H9 (cell line): Measurements from ENCODE around the gene KLF15. TPM values are rescaled to one million over a fixed set of nuclear protein-coding genes. Genes with fewer than 3 reads are reported as not detected.
A peak's percentile ranks its signal among the peaks of the same experiment; 100 is the strongest.

Experiments
- DNase-seq: peaks from one replicate; pipeline ENCODE4 v3.0.0-alpha.2; 2017
- H2AFZ ChIP-seq: one replicate; pipeline ENCODE4 v1.6.1; 2013; ENCODE audit warnings: mild to moderate bottlenecking, low read length, control low read depth, moderate library complexity
- H2AK5ac ChIP-seq: 2 replicates; pipeline ENCODE4 v1.6.1; 2013; ENCODE audit warnings: low read length, control low read depth, mixed read lengths; ENCODE audit not compliant: insufficient read length
- H2BK120ac ChIP-seq: one replicate; pipeline ENCODE4 v1.6.1; 2013; ENCODE audit warnings: low read depth, mild to moderate bottlenecking, low read length, control low read depth, inconsistent platforms; ENCODE audit not compliant: poor library complexity, severe bottlenecking
- H2BK12ac ChIP-seq: 2 replicates; pipeline ENCODE4 v1.6.1; 2013; ENCODE audit warnings: low read length, control low read depth, mixed read lengths, low read depth; ENCODE audit not compliant: insufficient read length
- H2BK15ac ChIP-seq: 2 replicates; pipeline ENCODE4 v1.6.1; 2013; ENCODE audit warnings: low read depth, low read length, control low read depth
- H2BK20ac ChIP-seq: one replicate; pipeline ENCODE4 v1.6.1; 2013; ENCODE audit warnings: low read depth, mild to moderate bottlenecking, low read length, control low read depth, inconsistent platforms; ENCODE audit not compliant: poor library complexity, severe bottlenecking
- H2BK5ac ChIP-seq: 2 replicates; pipeline ENCODE4 v1.6.1; 2013; ENCODE audit warnings: low read length, control low read depth, mixed read lengths; ENCODE audit not compliant: insufficient read length
- H3K14ac ChIP-seq: 2 replicates; pipeline ENCODE4 v1.6.1; 2013; ENCODE audit warnings: low read length, control low read depth; ENCODE audit not compliant: insufficient read depth
- H3K18ac ChIP-seq: 2 replicates; pipeline ENCODE4 v1.6.1; 2013; ENCODE audit warnings: low read depth, mild to moderate bottlenecking, mixed read lengths, low read length, control low read depth; ENCODE audit not compliant: insufficient read length
- H3K23ac ChIP-seq: 2 replicates; pipeline ENCODE4 v1.6.1; 2013; ENCODE audit warnings: low read length, control low read depth, mixed read lengths, low read depth; ENCODE audit not compliant: insufficient read length
- H3K23me2 ChIP-seq: 2 replicates; pipeline ENCODE4 v1.6.1; 2013; ENCODE audit warnings: low read depth, mild to moderate bottlenecking, mixed read lengths, low read length, control low read depth; ENCODE audit not compliant: insufficient read length, poor library complexity, severe bottlenecking
- H3K27ac ChIP-seq: 2 replicates; pipeline ENCODE4 v1.5.1; 2013; ENCODE audit warnings: low read length, control low read depth, mixed read lengths, low read depth; ENCODE audit not compliant: insufficient read length
- H3K27me3 ChIP-seq: 2 replicates; pipeline ENCODE4 v1.6.1; 2013; ENCODE audit warnings: low read length, control low read depth, inconsistent platforms; ENCODE audit not compliant: insufficient read depth
- H3K4ac ChIP-seq: 2 replicates; pipeline ENCODE4 v1.6.1; 2013; ENCODE audit warnings: low read depth, mild to moderate bottlenecking, control low read depth, inconsistent platforms, low read length, moderate library complexity
- H3K4me1 ChIP-seq: 2 replicates; pipeline ENCODE4 v1.6.1; 2013; ENCODE audit warnings: low read length, control low read depth, inconsistent platforms; ENCODE audit not compliant: insufficient read depth
- H3K4me2 ChIP-seq: 2 replicates; pipeline ENCODE4 v1.6.1; 2013; ENCODE audit warnings: low read length, control low read depth, mixed read lengths; ENCODE audit not compliant: insufficient read length, insufficient read depth
- H3K56ac ChIP-seq: 2 replicates; pipeline ENCODE4 v1.6.1; 2013; ENCODE audit warnings: low read depth, mild to moderate bottlenecking, mixed read lengths, low read length, control low read depth; ENCODE audit not compliant: insufficient read length
- H3K79me1 ChIP-seq: 2 replicates; pipeline ENCODE4 v1.6.1; 2013; ENCODE audit warnings: low read depth, mild to moderate bottlenecking, moderate library complexity, low read length, control low read depth, inconsistent platforms; ENCODE audit not compliant: insufficient read depth, poor library complexity, severe bottlenecking
- H3K79me2 ChIP-seq: 2 replicates; pipeline ENCODE4 v1.6.1; 2013; ENCODE audit warnings: low read length, control low read depth, inconsistent platforms; ENCODE audit not compliant: insufficient read depth
- H3K9ac ChIP-seq: 2 replicates; pipeline ENCODE4 v1.6.1; 2013; ENCODE audit warnings: low read length, control low read depth, mixed read lengths; ENCODE audit not compliant: insufficient read length; ENCODE audit errors: extremely low read depth
- H3K9me3 ChIP-seq: one replicate; pipeline ENCODE4 v1.6.1; 2013; ENCODE audit warnings: low read depth, low read length, inconsistent platforms; ENCODE audit not compliant: control insufficient read depth
- H3T11ph ChIP-seq: one replicate; pipeline ENCODE4 v1.6.1; 2013; ENCODE audit warnings: mild to moderate bottlenecking, low read length, control low read depth, inconsistent platforms
- H4K20me1 ChIP-seq: one replicate; pipeline ENCODE4 v1.6.1; 2013; ENCODE audit not compliant: control insufficient read depth, insufficient read length, insufficient read depth
- H4K5ac ChIP-seq: 2 replicates; pipeline ENCODE4 v1.6.1; 2013; ENCODE audit warnings: low read depth, mild to moderate bottlenecking, mixed read lengths, low read length, control low read depth; ENCODE audit not compliant: insufficient read length
- H4K8ac ChIP-seq: replicated peaks from 2 replicates; pipeline ENCODE4 v1.6.1; 2013; ENCODE audit warnings: low read length, control low read depth, mixed read lengths, low read depth; ENCODE audit not compliant: insufficient read length
- H4K91ac ChIP-seq: 2 replicates; pipeline ENCODE4 v1.6.1; 2013; ENCODE audit warnings: low read depth, mild to moderate bottlenecking, moderate library complexity, mixed read lengths, low read length, control low read depth; ENCODE audit not compliant: insufficient read length
- H3K27ac Mint-ChIP-seq, 3 experiments: 2 replicates in 2 of 3; 3 replicates in 1 of 3; pipeline ENCODE4 v1.8.0; 2020 to 2021; ENCODE audit warnings: mixed read lengths in 3 of 3, mild to moderate bottlenecking in 1 of 3, moderate library complexity in 1 of 3
- H3K27me3 Mint-ChIP-seq: 2 replicates; pipeline ENCODE4 v1.8.0; 2021; ENCODE audit warnings: low read depth, mild to moderate bottlenecking, moderate library complexity, mixed read lengths
- H3K36me3 Mint-ChIP-seq, 3 experiments: 2 replicates in 2 of 3; 3 replicates in 1 of 3; pipeline ENCODE4 v1.8.0; 2020 to 2021; ENCODE audit warnings: low read depth in 3 of 3, mixed read lengths in 3 of 3; ENCODE audit not compliant: insufficient read depth in 1 of 3
- H3K4me1 Mint-ChIP-seq, 2 experiments: 2 replicates each; pipeline ENCODE4 v1.8.0; 2020; ENCODE audit warnings: mixed read lengths in 2 of 2
- H3K4me3 Mint-ChIP-seq, 2 experiments: 2 replicates in 1 of 2; 3 replicates in 1 of 2; pipeline ENCODE4 v1.8.0; 2020 to 2021; ENCODE audit warnings: mild to moderate bottlenecking in 2 of 2, mixed read lengths in 2 of 2, moderate library complexity in 1 of 2
- H3K9me3 Mint-ChIP-seq, 2 experiments: 2 replicates in 1 of 2; 3 replicates in 1 of 2; pipeline ENCODE4 v1.8.0; 2020; ENCODE audit warnings: mild to moderate bottlenecking in 2 of 2, mixed read lengths in 2 of 2, moderate library complexity in 1 of 2
- WGBS: extraction: QIAGEN DNeasy Blood & Tissue Kit; methylation state at CpG from one replicate; pipeline ENCODE4 v1.1.7; 2013; ENCODE audit warnings: missing lambda C conversion rate, low lambda C conversion rate, mixed read lengths; ENCODE audit not compliant: insufficient read length; ENCODE audit errors: extremely low coverage; 5-methylcytosine and 5-hydroxymethylcytosine counted together
- total RNA-seq: library from RNA; stranded (reverse); gene quantifications from 2 replicates; pipeline ENCODE4 v1.2.1, GENCODE V29; 2021
- TF ChIP-seq, protein P1 (sequence below): fragments of 200-600 bp; sonication (generic); conservative IDR thresholded peaks from 3 replicates; pipeline ENCODE4 v1.8.0; 2021; ENCODE audit warnings: antibody characterized with exemption, mild to moderate bottlenecking

Gene KLF15
- total RNA-seq, 1 experiment from 2014 or later = 10.8 TPM

DNA sequence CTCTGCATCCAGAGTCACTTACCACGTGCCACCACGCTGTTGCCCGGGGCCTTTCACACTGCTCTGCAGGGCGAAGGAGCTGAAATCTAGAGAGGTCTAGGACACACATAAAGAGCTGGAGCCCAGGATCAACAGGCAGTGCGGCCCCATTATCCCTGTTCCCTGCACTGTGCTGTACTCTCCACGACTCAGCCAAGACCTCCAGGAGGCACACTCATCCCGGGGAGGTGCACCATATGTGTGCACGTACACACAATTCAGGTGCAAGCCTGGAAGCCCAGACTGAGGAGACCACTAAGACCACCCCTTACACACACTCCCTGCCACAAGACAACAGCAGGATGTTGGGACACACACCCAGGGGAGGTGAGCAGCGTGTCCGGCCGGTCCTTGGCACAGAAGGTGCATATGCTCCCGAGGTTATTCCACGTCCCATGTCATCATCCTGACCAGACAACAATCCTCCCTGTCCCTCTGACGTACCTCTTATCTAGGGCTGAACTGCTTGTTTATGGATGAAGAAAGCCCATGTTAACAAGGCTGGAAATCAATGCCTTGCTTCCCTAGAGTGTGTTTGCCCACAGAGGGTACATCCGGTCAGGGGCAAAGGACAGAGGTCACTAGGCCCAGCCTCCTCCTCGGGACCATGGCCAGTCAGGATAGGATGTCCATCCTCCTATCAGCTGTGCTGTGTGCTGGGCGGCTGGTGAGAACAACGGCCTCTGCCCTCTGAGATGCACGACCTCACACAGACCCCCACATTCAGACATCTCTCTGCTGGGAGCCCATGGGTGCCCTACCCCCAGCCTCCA is 16.1 kb downstream of the KLF15 start:
- Histone ChIP-seq H3K4me2 (no peak overlapping the region), H3K4ac (no peak overlapping the region), H3K23ac (no peak overlapping the region), H4K8ac (no peak overlapping the region), H4K20me1 (no peaks in the 10 kb centered on the region), H2BK15ac (no peak overlapping the region), H3K27ac (no peak overlapping the region), H2AFZ (no peak overlapping the region), H3K4me1 (no peaks in the 10 kb centered on the region), H2BK5ac (no peak overlapping the region), H3K18ac (no peak overlapping the region), H3K14ac (peak overlapping the region; percentile 13; the same call in 1 of the 2 replicates), H3T11ph (no peak overlapping the region), H2BK120ac (no peak overlapping the region), H4K5ac (no peak overlapping the region), H2BK20ac (no peak overlapping the region), H3K9ac (no peak overlapping the region), H3K23me2 (no peaks in the 10 kb centered on the region), H3K79me2 (no peaks in the 10 kb centered on the region), H3K9me3 (no peaks in the 10 kb centered on the region), H2AK5ac (no peak overlapping the region), H3K56ac (no peak overlapping the region), H4K91ac (no peak overlapping the region), H3K27me3 (no peaks in the 10 kb centered on the region), H2BK12ac (no peak overlapping the region), H3K79me1 (no peaks in the 10 kb centered on the region)
- Mint-ChIP-seq H3K27me3 (peaks cover 7% of the 10 kb centered on the region), H3K36me3 (peaks cover 0 to 7% (median 5%) of the 10 kb centered on the region in 3 experiments; a peak in 4 of 7 replicates), H3K4me1 (peaks cover 9 to 10% of the 10 kb centered on the region in 2 experiments; a peak in 3 of 4 replicates), H3K27ac (peak overlapping the region in 1 of 3 experiments; percentile 25; a peak in 2 of 7 replicates), H3K4me3 (no peak overlapping the region), H3K9me3 (no peaks in the 10 kb centered on the region)
- no peak for DNase-seq
- TF ChIP-seq, protein P1, sequence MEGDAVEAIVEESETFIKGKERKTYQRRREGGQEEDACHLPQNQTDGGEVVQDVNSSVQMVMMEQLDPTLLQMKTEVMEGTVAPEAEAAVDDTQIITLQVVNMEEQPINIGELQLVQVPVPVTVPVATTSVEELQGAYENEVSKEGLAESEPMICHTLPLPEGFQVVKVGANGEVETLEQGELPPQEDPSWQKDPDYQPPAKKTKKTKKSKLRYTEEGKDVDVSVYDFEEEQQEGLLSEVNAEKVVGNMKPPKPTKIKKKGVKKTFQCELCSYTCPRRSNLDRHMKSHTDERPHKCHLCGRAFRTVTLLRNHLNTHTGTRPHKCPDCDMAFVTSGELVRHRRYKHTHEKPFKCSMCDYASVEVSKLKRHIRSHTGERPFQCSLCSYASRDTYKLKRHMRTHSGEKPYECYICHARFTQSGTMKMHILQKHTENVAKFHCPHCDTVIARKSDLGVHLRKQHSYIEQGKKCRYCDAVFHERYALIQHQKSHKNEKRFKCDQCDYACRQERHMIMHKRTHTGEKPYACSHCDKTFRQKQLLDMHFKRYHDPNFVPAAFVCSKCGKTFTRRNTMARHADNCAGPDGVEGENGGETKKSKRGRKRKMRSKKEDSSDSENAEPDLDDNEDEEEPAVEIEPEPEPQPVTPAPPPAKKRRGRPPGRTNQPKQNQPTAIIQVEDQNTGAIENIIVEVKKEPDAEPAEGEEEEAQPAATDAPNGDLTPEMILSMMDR = no peak
- no CpG with 5 or more reads among the region's 19 CpGs for WGBS
